HG03460 (cell line): ENCODE data around the gene ZNF880.
A peak's percentile ranks its signal among the peaks of the same experiment; 100 is the strongest.
"Not testable (repeated sequence)": the region's sequence is repeated elsewhere in the genome, so short reads cannot be mapped to it uniquely, and the experiment has no call there.

Source experiments
- ATAC-seq: cut with Tn5 transposase; IDR thresholded peaks from one replicate; pipeline ENCODE4 v1.9.1; 2021; ENCODE audit not compliant: unreplicated experiment

The ZNF880 gene

DNA sequence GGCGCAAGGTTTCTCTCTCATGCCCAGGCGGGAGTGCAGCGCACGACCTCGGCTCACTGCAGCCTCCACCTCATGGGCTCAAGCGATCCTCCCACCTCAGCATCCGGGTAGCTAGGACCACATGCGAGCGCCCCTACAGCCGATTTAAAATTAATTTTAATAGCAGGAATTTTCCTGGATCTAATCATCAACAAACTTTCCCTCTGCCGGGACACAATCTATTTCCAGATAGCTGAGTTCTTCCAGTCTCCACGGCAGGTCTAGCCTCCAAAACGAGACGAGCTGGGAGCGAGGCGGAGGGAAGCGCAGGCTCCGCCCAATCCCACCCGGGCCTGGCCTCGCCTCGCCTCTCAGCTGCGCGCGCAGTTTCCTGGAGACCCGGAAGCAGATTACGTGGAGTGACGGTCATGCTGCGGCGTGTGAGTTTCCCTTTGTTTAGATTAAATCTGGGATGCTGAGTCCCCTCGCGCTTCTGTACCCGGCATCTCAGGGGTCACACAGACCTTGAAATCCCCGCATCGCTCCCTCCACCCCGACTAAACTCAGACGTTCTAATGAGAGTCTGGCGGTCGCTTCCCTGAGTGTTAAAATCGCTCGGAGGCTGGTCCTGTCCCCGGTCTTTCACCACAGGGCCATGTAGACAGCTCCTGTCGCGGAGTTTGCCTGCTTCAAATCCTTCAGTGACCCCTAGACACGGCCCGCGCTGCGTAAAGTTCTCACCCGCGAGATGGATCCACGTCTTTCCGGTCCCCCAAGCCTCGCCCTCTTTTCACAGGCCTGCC, at the start of gene ZNF880:
ZNF880 (plus strand) TSS at position 365 of the 782 bp plus-strand sequence; CDS start at position 408, 43 bp downstream.
- peak; percentile 90 for ATAC-seq

DNA sequence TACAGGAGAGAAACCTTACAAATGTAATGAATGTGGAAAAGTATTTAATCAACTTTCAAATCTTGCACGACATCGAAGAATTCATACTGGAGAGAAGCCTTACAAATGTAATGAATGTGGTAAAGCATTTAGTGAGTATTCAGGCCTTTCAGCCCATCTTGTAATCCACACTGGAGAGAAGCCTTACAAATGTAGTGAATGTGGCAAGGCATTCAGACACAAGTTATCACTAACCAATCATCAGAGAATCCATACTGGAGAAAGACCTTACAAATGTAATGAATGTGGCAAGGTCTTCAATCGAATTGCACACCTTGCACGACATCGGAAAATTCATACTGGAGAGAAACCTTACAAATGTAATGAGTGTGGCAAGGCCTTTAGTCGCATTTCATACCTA, 47.3 kb upstream of the ZNF880 start:
- ATAC-seq: no peak

DNA sequence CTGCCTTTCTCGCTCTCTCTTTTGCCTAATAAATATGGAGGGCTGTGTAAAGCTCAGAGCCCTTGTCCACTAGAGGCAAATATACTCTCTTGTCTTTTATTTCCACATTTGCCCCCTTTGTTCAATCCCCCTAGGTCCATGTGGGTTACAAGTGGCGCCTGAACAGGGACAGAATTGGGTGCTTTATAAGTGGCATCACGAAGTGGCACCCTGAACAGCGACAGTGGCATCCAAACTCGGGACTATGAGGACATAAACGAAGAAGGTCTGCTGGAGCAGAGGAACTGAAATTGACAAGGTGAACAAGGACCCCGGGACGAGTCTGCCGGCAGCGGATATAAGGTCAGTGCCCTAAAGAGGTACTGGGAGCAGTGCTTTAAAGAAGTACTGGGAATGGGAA, 38.0 kb upstream of the ZNF880 start:
- no peak for ATAC-seq

DNA sequence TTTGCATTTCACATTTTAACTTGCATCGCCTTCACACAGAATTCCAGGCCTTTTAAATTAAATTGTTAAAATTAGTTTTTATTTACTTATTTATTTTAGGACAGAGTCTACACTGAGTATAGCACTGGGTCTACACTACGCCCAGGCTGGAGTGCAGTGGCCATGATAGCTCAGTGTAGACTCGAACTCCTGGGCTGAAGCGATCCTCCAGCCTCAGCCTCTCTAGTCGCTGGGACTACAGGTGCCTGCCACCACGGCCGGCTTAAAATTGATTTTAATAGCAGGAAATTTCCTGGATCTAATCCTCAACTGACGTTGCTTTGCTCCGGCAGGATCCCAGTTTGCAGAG, 34.0 kb upstream of the ZNF880 start:
- no peak for ATAC-seq

DNA sequence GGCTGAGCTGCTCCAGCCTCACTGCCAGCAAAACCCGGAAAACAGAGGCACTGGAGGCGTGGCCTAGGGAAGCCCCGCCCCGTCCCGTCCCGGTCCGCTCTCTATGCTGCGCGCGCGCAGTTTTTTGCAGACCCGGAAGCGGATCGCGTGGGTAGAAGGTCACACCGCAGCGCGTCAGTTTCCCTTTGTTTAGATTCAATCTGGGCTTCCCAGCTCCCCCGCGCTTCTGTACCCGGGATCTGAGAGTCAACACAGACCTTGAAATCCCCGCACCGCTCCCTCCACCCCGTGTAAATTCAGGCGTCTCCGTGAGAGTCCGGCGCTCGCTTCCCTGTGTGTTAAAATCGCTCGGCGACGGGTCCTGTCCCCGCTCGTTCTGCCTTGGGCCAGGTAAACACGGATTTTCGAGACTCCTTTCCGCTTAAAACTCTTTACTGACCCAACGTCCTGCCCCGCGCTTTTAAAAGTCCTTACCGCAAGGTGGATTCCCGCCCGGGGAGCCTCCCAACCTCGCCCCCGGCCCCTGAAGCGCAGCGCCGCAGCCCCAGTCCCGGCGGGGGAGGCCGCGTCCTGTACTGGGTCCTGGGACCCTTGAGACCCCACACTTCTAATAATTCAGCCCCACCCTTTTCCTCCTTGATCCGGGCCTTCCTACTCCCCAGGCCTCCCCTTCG, 33.5 kb upstream of the ZNF880 start, which contains the start of gene ZNF610:
ZNF610 (plus strand) TSS at position 127 of the 674 bp plus-strand sequence. CDS start 12,930 bp downstream, outside the sequence.
- ATAC-seq: peak; percentile 79

DNA sequence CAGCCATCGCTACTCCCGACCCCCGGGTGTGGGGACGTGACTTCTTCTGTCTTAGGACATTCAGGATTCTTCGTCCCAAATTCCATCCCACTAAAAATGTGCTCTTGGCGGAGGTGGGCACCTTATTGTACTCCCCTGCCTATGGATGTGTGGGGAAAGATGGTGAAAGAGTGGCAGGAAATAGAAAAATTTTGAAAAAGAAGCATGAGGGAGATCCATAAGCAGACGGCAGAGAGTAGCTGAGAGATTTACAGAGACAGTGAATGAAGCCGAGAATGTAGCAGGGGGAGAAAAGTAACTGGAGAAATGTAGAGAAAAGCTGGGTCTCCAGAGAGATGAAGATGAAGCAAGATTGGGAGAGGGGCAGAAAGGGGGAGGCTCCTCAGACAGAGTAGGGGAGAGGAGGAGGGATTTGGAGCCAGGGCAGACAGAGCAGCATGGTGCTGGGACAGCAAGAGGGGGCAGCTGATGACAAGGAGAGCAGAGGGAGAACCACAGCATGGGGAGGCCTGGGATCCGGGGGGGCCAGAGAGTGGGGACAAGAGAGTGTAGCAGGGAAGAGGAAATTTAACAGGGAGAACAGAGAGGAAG, 32.8 kb upstream of the ZNF880 start:
- no peak for ATAC-seq

DNA sequence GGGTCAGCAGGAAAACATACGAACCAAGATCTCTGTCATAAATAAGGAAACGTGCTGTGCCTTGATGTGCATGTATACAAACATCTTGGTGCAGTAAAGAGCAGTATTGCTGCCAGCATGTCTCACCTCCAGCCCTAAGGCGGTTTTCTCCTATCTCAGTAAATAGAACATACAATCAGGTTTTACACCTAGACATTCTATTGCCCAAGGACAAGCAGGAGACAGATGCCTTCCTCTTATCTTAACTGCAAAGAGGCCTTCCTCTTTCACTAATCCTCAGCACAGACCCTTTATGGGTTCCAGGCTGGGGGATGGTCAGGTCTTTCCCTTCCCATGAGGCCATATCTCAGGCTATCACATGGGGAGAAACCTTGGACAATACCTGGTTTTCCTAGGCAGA, 30.7 kb upstream of the ZNF880 start:
- not testable (repeated sequence) for ATAC-seq

DNA sequence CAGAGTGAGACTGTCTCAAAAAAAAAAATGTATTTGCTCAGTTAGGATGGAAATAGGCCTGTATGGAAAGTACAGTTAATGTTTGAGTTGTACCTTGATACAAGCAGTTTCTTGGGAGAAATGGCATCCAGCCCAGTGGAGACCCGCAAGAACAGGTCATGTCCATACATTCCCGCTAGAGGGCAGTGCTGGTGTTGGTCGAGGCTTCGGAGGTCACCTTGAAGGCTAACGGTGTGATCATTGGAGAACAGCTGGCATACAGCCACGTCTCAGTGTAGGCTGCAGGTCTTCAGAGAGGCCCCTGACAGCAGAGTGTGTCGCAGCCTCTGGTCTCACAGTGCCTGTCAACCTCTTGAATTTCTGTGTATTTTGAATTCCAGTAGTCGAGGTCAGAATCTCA, 26.2 kb upstream of the ZNF880 start:
- no peak for ATAC-seq

DNA sequence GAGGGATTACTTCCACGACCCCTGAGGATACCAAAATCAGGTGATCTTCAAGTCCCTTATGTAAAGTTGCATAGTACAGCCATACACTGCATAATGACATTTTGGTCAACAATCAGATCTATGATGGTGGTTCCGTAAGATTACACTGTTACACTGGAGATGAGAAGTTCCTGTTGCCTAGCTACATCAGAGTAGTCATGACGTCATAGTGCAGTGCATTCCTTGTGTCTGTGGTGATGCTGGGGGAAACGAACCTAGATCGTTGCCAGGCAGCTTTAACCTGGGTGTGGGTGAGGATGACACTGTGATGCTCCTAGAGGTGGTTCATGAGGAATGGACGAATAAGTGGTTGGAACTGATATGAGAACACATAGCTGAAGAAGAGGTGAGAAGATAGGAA, 24.6 kb upstream of the ZNF880 start:
- ATAC-seq: no peak

DNA sequence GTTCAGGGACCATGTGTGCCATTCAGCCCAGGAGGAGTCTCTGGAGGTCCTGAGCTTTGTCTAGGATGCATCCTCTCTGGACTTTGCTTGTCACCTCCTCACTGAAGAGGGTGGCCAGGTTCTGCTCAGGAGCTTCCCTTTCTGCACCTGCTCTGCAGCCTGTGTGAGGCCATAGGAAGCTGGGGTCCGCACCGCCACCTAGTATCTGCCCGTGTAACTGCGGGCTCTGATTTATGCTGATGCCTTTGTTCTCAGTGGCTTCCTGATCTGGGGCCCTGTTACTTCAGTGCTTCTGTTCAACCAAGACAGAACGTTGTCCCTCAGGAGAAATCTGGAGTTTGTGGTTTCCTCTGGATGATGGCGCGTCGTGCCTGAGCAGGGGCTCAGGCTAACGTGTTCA, 18.2 kb upstream of the ZNF880 start:
- ATAC-seq: no peak

DNA sequence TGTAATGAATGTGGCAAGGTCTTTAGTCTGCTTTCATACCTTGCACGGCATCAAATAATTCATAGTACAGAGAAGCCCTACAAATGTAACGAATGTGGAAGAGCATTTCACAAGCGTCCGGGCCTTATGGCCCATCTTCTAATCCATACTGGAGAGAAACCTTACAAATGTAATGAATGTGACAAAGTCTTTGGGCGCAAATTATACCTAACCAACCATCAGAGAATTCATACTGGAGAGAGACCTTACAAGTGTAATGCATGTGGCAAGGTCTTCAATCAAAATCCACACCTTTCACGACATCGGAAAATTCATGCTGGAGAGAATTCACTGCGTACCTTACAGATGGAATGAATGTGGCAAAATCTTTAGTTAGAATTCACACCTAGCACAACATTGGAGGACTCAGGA, 3.3 kb upstream of the ZNF880 start:
- no peak for ATAC-seq

DNA sequence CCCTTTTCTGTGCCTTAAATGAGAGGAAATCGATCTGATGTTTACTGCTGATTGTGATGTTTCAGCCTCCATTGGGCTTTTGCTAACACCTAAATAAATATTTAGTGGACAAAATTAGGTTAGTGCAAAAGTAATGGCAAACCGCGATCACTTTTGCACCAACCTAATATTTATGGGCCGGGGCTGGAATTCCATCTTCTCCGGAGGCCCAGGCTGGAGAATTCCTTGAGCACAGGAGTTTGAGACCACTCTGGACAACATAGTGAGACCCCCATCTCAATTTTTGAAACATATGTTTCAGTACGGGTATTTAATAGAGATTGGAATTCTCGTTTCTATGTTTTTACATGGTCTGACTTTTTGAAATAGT, 603 bp downstream of the ZNF880 start:
- ATAC-seq: no peak

DNA sequence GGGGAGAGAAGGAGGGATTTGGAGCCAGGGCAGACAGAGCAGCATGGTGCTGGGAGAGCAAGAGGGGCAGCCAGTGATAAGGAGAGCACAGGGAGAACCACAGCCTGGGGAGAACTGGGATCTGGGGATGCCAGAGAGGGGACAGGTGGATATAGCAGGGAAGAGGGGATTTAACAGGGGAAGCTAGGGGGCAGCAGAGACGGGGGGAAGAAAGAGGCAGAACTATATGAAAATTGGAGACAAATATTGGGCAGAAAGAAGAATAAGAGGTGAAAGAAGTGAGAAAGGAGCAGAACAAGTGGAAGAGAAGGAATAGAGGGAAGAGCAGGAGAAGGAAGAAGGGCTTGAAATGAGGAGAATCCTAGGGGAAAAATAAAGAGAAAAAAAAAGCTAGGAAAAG, 21.4 kb downstream of the ZNF880 start:
- ATAC-seq: no peak

DNA sequence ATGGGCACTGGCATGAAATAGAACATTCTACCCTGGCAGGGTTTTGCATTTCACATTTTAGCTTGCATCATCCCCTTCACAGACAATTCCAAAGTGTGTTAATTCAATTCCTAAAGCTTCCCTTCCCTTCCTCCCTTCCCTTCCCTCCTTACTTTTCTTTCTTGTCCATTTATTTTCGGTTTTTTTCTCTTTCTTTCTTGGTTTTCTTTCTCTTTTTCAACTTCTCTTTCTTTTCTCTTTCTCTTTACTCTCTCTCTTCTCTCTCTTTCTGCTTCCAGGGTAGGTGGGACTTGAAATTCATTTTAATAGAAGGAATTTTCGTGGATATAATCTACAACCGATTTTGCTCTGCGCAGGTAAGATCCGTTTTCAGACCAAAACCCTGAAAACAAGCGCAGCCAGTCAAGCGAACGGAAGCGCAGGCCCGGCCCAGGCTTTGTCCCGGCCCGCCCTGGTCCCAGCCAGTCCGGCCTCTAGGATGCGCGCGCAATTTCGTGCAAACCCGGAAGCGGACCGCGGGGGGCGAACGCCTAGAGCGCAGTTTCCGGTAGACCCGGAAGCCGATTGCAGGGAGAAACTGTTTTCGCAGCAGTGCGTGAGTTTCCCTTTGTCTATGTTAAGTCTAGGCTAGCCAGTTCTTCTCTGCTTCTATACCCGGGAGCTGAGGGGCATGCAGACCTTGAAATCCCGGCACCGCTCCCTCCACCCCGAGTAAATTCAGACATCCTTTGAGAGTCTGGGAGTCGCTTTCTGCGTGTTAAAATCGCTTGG, 27.8 kb downstream of the ZNF880 start, which contains the start of gene ZNF528:
ZNF528 (plus strand) TSS at position 540 of the 771 bp plus-strand sequence. CDS start 4,165 bp downstream, outside the sequence.
- ATAC-seq: no peak

DNA sequence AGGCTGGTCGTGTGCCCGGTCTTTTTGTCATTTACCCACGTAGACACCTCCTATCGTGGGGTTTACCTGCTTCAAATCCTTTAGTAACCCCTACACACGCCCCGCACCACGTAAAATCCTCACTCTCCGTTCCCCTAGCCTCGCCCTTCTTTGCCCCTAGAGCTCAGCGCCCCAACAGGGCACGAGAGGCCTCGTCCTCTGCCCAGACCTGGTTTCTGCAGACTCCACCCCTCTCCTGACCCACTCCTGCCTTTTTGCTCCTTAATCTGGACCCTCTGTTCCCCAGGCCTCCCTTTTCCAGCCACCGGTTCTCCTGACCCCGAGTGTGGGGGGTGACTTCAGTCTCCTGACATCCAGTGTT, 28.3 kb downstream of the ZNF880 start:
- no peak for ATAC-seq

DNA sequence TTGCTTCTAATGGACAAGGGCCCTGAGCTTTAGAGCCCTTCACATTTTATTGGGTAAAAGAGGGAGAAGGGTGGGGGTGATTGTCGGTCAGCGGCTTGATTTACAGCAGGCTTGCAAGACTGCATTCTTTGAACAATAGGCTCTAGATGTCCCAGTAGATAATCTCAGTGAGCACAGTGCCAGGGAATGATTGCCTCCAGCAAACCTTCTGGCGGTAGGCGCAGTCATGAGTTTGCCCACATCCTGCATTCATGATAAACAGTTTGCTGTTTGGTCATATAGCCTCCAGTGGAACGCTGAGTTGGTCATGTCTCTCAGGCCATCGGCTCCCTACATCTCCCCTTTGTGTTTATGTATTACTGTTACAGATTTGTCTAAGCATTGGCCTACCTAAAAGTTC, 40.6 kb downstream of the ZNF880 start:
- no peak for ATAC-seq

DNA sequence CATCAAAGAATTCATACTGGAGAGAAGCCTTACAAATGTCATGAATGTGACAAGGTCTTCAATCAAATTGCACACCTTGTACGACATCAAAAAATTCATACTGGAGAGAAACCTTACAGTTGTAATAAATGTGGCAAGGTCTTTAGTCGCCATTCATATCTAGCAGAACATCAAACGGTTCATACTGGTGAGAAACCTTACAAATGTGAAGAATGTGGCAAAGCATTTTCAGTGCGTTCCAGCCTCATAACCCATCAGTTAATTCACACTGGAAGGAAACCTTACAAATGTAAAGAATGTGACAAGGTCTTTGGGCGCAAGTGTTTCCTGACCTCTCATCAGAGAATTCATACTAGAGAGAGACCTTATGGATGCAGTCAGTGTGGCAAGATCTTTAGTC, 46.0 kb downstream of the ZNF880 start:
- no peak for ATAC-seq

DNA sequence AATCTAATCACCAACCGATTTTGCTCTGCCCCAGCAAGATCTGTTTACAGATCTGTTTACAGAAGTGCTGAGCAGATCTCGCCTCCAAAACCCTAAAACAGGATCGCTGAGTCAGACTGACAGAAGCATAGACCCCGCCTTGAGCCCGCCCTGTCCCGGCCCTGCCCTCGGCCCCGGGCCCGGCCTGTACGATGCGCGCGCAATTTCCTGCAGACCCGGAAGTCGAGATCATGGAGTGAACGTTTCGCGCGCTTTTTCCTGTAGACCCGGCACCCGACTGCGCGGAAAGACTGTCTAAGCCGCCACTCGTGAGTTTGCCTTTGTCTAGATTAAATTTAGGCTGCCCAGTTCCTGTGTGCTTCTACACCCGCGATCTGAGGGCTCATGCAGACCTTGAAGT, 59.2 kb downstream of the ZNF880 start, which contains the start of gene ZNF534:
ZNF534 (plus strand) TSS at position 212 of the 400 bp plus-strand sequence. CDS start 2,327 bp downstream, outside the sequence.
- ATAC-seq: no peak
